Keratinocyte (primary cell): ENCODE data around the gene ESRRB. TPM values are rescaled to one million over a fixed set of nuclear protein-coding genes. Genes with fewer than 3 reads are reported as not detected.
A peak's percentile ranks its signal among the peaks of the same experiment; 100 is the strongest.

Experiments
- DNase-seq: peaks from one replicate; pipeline ENCODE4 v3.0.0-alpha.2; 2011; ENCODE audit warnings: low read depth, missing footprints, low spot score
- FAIRE-seq: peaks from 2 replicates; lab custom pipeline; 2011; peaks lifted over from hg19 to GRCh38; lab: Jason Lieb, UNC
- H2AFZ ChIP-seq: 2 replicates; pipeline ENCODE4 v1.6.0; 2012; ENCODE audit warnings: low read length, control low read depth, inconsistent platforms; ENCODE audit not compliant: control insufficient read depth
- H3K27ac ChIP-seq: 2 replicates; pipeline ENCODE4 v1.5.1; 2011; ENCODE audit warnings: low read length; ENCODE audit not compliant: control insufficient read depth, insufficient read depth
- H3K27me3 ChIP-seq: 3 replicates; pipeline ENCODE4 v1.6.0; 2011; ENCODE audit warnings: low read length; ENCODE audit not compliant: control insufficient read depth, insufficient read depth; ENCODE audit errors: extremely low read depth
- H3K36me3 ChIP-seq, 2 experiments: 2 replicates in 1 of 2; 3 replicates in 1 of 2; pipeline ENCODE4 v1.5.1; 2011; ENCODE audit warnings: low read length in 2 of 2, mild to moderate bottlenecking in 1 of 2; ENCODE audit not compliant: control insufficient read depth in 2 of 2, insufficient read depth in 2 of 2; ENCODE audit errors: extremely low read depth in 1 of 2
- H3K4me1 ChIP-seq: 3 replicates; pipeline ENCODE4 v1.5.1; 2011; ENCODE audit warnings: low read length; ENCODE audit not compliant: control insufficient read depth, insufficient read depth; ENCODE audit errors: extremely low read depth
- H3K4me2 ChIP-seq: 3 replicates; pipeline ENCODE4 v1.6.0; 2011; ENCODE audit warnings: low read depth, low read length; ENCODE audit not compliant: control insufficient read depth, insufficient read depth; ENCODE audit errors: extremely low read depth
- H3K4me3 ChIP-seq, 3 experiments: fragments of 200-600 bp in 1 of 3; sonication (generic) in 1 of 3; 2 replicates in 2 of 3; 3 replicates in 1 of 3; pipeline ENCODE4 v1.5.1; 2011 to 2016; ENCODE audit warnings: low read length in 3 of 3, mild to moderate bottlenecking in 3 of 3, control low read depth in 2 of 3, inconsistent platforms in 1 of 3, low read depth in 1 of 3, mixed read lengths in 1 of 3, mixed run types in 1 of 3, moderate library complexity in 1 of 3; ENCODE audit not compliant: control insufficient read depth in 2 of 3, insufficient read depth in 2 of 3; ENCODE audit errors: extremely low read depth in 1 of 3
- H3K79me2 ChIP-seq: 2 replicates; pipeline ENCODE4 v1.6.0; 2012; ENCODE audit warnings: low read length; ENCODE audit not compliant: control insufficient read depth, insufficient read depth
- H3K9ac ChIP-seq: 3 replicates; pipeline ENCODE4 v1.6.0; 2011; ENCODE audit warnings: low read length; ENCODE audit not compliant: control insufficient read depth, insufficient read depth; ENCODE audit errors: extremely low read depth
- H3K9me1 ChIP-seq: 3 replicates; pipeline ENCODE4 v1.6.0; 2011; ENCODE audit warnings: low read length; ENCODE audit not compliant: control insufficient read depth, insufficient read depth; ENCODE audit errors: extremely low read depth
- H3K9me3 ChIP-seq: 2 replicates; pipeline ENCODE4 v1.5.1; 2012; ENCODE audit warnings: low read depth, low read length; ENCODE audit not compliant: control insufficient read depth
- H4K20me1 ChIP-seq: 3 replicates; pipeline ENCODE4 v1.6.0; 2011; ENCODE audit warnings: low read length; ENCODE audit not compliant: control insufficient read depth, insufficient read depth; ENCODE audit errors: extremely low read depth
- CTCF ChIP-seq, 3 experiments: IDR thresholded peaks in 1 of 3; conservative IDR thresholded peaks in 1 of 3; optimal IDR thresholded peaks in 1 of 3; 2 replicates in 2 of 3; 3 replicates in 1 of 3; pipeline versions ENCODE3 to v1.5.1; 2011; ENCODE audit warnings: low read length in 3 of 3, mild to moderate bottlenecking in 3 of 3, moderate library complexity in 2 of 3, control low read depth in 1 of 3, inconsistent platforms in 1 of 3; ENCODE audit not compliant: insufficient read depth in 2 of 3; ENCODE audit errors: extremely low read depth in 1 of 3
- EZH2 ChIP-seq: IDR thresholded peaks from one replicate; pipeline ENCODE4 v1.6.1; 2012; ENCODE audit warnings: inconsistent platforms, mild to moderate bottlenecking, low read length, moderate library complexity
- dilution Hi-C: fragments of 300-500 bp; cut with MboI; formaldehyde crosslinking; loops from one replicate; pipeline ENCODE4 v1.7.0; 2020; ENCODE audit warnings: low sequenced_read_pairs; ENCODE audit not compliant: extremely low pct_ligation_motif_present
- polyA plus RNA-seq, 5 experiments: library from polyadenylated mRNA; depleted of rRNA in 3 of 5; stranded (reverse) in 3 of 5; stranded (forward) in 1 of 5; unstranded in 1 of 5; fragments of >200 nt; gene quantifications; 1 replicate in 1 of 5; 2 replicates in 3 of 5; 3 replicates in 1 of 5; pipeline versions ENCODE4 v1.2.1 to v1.2.3, GENCODE V29; 2011 to 2012; ENCODE audit warnings: missing spikeins in 2 of 5, low read depth in 1 of 5, low replicate concordance in 1 of 5

The ESRRB gene
- polyA plus RNA-seq, 1 donor (not counting 4 experiments of a cell fraction or from before 2014, with no cell fraction given) = 0.01 TPM

- dilution Hi-C loops = loop anchor here (5.0 kb wide), 1 partner anchor 35 kb away; no protein-coding TSS in a partner anchor
- H3K79me2 ChIP-seq = no peaks in the 10 kb centered on the region
- no peaks in the 10 kb centered on the region for H3K9me3 ChIP-seq
- H3K9ac ChIP-seq = no peak overlapping the region
- H3K4me2 ChIP-seq = no peak overlapping the region
- H3K4me3 ChIP-seq = no peak overlapping the region
- H2AFZ ChIP-seq = no peak overlapping the region
- no peak for TF ChIP-seq CTCF (optimal IDR thresholded peaks at IDR 0.05 in 1 of 3, IDR thresholded peaks at IDR 0.05 in 1 of 3, conservative IDR thresholded peaks at IDR 0.05 in 1 of 3; ENCODE audit: extremely low read depth in 1 of 3, insufficient read depth in 2 of 3, low read length in 3 of 3)
- TF ChIP-seq EZH2 = no peak
- FAIRE-seq = no peak
- H3K27ac ChIP-seq = no peak overlapping the region
- H3K27me3 ChIP-seq = peaks cover 7% of the 10 kb centered on the region
- no peaks in the 10 kb centered on the region for H3K9me1 ChIP-seq
- no peak for DNase-seq
- no peaks in the 10 kb centered on the region for H4K20me1 ChIP-seq
- no peaks in the 10 kb centered on the region for H3K36me3 ChIP-seq
- H3K4me1 ChIP-seq = no peaks in the 10 kb centered on the region
Observed at GRCh38 chr14:76472199-76472723, 96.3 kb downstream of the ESRRB start.

GRCh38 chr14:76473481-76474263 is 97.7 kb downstream of the ESRRB start:
- H2AFZ ChIP-seq = no peak overlapping the region
- H4K20me1 ChIP-seq = no peaks in the 10 kb centered on the region
- H3K27me3 ChIP-seq = peaks cover 7% of the 10 kb centered on the region
- no peaks in the 10 kb centered on the region for H3K4me1 ChIP-seq
- H3K9ac ChIP-seq = no peak overlapping the region
- DNase-seq (no peak), FAIRE-seq (no peak)
- H3K36me3 ChIP-seq = no peaks in the 10 kb centered on the region
- H3K79me2 ChIP-seq = no peaks in the 10 kb centered on the region
- dilution Hi-C loops = loop anchor here (5.0 kb wide), 1 partner anchor 34 kb away; no protein-coding TSS in a partner anchor
- H3K27ac ChIP-seq = no peak overlapping the region
- no peaks in the 10 kb centered on the region for H3K9me3 ChIP-seq
- no peaks in the 10 kb centered on the region for H3K9me1 ChIP-seq
- H3K4me2 ChIP-seq = no peak overlapping the region
- H3K4me3 ChIP-seq = no peak overlapping the region
- TF ChIP-seq EZH2 (no peak), CTCF (optimal IDR thresholded peaks at IDR 0.05 in 1 of 3, IDR thresholded peaks at IDR 0.05 in 1 of 3, conservative IDR thresholded peaks at IDR 0.05 in 1 of 3; ENCODE audit: extremely low read depth in 1 of 3, insufficient read depth in 2 of 3, low read length in 3 of 3) (peak in 1 of 3 experiments; percentile 23)
